IPS DF 19.7 (cell line): ENCODE data around the gene TRABD2B.

Experiments used
- DNase-seq: peaks from one replicate; pipeline ENCODE4 v3.0.0-alpha.2; 2013; ENCODE audit warnings: low read depth, low spot score

The TRABD2B gene

GRCh38 chr1:47881505-47882442 lies 115.4 kb downstream of the TRABD2B start:
- no peak for DNase-seq

DNA sequence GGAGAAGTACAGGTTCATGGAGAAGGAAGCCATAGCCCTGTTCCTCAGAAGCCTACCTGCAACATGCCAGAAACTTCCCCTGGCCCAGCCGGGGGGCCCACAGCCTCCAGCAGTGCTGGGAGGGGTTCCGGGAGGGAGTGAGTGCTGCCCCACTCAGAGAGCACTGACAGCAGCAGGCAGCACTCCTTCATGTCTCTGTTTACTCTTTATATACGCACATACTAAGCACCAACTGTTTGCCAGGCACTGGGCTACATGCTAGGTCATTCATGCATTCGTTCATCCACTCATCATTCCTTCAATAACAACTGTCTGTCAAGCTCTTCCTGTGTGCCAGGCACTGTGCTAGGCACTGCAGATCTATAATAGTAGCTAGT lies 120.6 kb downstream of the TRABD2B start:
- DNase-seq = no peak

DNA sequence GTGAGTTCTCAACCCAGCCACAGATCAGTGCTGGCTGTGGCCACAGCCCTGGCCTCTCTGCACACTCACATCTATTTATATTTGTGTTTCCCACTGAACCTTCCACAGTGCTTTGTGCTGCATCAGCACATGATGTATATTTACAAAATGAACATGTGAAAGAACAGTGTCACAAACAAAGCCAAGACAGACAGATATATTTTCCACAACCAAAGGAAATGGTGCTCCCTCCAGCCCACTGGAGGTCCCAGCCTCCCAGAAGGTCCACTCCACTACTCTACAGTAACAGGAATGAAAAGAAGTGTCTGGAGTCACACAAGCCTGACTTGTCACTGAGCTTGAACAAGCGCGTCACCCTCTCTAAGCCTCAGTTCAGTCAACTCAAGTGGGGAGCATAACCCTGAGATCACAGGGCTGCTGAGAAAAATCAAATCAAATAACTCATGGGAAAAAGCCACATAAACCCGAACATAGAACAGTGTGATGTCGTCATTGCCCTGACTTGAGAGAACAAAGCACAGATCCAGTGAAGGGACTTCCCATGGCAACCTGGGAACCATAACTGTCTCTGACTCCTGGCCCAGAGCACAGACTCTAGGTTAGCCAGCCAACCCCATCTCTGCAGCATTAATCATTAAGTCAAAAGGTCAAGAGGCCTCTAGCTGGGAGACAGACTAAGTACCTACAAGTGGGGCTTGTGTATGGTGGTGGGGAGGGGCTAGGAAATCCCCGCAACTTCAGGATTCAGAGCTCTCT lies 121.2 kb downstream of the TRABD2B start:
- no peak for DNase-seq

GRCh38 chr1:47875036-47875435 lies 122.1 kb downstream of the TRABD2B start:
- no peak for DNase-seq

- no peak for DNase-seq
These were observed 123.8 kb downstream of the TRABD2B start for GRCh38 chr1:47873337-47873736.

DNA sequence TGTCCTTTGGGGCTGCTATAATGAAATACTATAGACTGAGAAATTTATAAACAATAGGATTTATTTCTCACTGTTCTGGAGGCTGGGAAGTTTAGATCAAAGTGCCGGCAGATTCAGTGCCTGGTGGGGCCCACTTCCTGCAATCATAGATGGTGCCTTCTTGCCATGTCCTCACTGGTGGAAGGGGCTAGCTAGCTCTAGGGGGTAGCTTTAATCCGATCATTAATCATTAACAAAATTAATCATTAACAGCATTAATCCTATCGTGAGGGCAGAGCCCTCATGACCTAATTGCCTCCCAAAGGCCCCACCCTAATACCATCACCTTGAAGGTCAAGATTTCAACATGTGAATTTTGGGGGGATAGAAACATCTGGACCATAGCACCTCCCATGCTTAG lies 124.3 kb downstream of the TRABD2B start:
- no peak for DNase-seq

- no peak for DNase-seq
These were observed 125.3 kb downstream of the TRABD2B start for GRCh38 chr1:47871799-47872353.

DNA sequence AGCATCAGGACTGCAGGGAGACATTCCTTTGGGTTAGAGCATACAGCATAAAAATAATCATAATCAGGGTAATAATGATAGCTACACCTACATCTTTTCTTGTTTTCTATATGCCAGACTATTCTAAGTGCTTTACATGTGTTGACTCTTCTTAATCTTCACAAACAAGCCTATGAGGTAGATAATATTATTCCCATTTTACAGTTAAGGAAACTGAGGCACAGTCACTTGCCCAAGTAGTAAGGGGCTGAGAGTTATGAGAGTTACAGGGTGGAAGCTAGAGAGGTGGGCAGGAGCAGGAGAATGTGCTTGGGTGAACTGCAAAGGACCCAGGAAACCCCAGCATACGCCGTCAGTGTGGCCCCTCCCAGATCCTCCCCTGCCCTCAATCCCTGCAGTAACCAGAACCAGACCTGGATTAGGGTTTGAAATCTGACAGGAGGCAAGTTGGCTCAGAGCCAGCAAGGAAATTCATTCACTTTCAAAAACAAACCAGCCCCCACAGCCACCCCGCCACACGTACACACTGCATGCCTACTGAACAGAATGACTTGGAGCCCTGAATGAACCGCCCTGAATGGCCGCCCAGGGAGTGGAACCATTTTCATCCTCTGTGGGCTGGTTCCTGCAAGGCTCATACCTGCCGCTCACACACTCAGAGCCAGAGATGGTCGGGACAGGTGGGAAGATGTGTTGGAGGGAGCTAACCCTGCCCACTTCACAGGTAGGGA lies 126.1 kb downstream of the TRABD2B start:
- no peak for DNase-seq

- no peak for DNase-seq
These were observed 126.7 kb downstream of the TRABD2B start for GRCh38 chr1:47870480-47870879.

- no peak for DNase-seq
These were observed 128.9 kb downstream of the TRABD2B start for GRCh38 chr1:47868348-47868676.

GRCh38 chr1:47867438-47868347 lies 129.5 kb downstream of the TRABD2B start:
- DNase-seq = no peak

GRCh38 chr1:47866601-47867437 lies 130.4 kb downstream of the TRABD2B start:
- DNase-seq = no peak

- no peak for DNase-seq
These were observed 131.2 kb downstream of the TRABD2B start for GRCh38 chr1:47865881-47866535.

DNA sequence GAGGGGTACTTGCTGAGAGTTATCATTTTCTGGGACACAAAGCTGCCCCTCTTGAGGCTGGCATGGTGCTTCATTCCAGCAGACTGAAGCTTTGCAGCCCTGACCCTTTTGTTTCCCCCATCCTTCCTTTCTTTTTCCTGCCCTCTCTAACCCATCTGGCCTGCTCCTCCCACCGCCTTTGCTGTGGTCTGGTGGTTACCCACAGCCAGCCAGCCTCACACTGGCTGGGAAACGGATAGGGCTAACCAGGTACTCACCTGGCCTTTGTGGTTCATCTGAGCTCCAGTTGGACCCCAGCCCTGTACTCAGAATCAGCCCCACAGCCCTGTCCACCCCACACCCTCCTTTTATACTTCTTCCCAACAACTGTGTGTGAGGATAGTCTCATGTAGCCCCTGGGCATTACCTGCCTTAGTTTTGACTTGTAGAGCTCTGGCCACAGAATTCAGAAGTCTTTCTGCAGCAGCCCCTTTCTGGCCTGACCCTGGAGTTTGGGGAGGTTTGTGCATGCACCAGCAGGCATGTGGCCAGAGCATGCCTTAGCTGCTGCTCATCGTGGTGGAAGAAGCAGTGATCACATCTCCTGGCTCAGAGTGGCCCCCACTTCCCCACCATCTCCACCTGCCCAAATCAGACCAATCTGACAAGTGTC lies 138.0 kb downstream of the TRABD2B start:
- no peak for DNase-seq

DNA sequence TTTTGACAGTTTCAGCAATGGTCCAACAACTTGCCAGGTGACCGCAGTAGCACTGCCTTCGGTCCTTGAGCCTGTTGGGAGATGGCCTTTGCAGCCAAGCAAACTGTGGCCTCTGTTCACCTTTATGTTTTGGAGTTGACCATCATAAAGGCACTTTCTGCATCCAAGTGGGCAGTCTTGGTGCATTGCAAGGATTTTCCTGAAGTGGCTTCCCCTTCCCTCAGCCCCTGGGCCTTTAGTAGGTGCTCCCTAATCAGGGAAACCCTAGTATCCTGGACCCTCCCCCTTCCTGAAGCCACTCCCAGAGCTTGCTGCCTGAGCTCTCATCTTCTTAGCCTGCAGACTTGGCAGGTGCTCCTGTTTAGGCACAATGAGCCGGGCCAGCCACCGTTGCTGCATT lies 140.2 kb downstream of the TRABD2B start:
- DNase-seq = no peak

DNA sequence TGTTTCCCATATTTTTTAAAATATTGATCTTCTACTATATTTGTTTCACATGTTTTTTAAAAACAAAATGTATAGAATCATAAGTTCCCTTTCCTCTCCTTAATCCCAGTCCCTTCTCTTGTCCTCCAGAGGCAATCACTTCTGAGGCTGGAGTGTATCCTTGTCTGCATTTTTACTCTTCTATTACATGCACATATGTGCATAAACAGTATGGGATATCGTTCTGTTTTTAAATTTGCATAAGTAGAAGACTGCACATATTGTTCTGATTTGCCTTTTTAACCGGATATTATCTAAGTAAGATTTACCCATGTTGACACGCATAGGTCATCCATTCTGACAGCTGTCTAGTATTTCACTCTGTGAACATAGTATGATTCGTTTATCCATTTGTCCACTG lies 142.0 kb downstream of the TRABD2B start:
- no peak for DNase-seq

GRCh38 chr1:47854552-47855144 lies 142.5 kb downstream of the TRABD2B start:
- DNase-seq = no peak

- no peak for DNase-seq
These were observed 143.3 kb downstream of the TRABD2B start for GRCh38 chr1:47853852-47854251.

GRCh38 chr1:47853059-47853458 lies 144.1 kb downstream of the TRABD2B start:
- no peak for DNase-seq
